ENCODE data around the gene HSPD1. TPM values are rescaled to one million over a fixed set of nuclear protein-coding genes. Genes with fewer than 3 reads are reported as not detected.
"Not testable (repeated sequence)": the region's sequence is repeated elsewhere in the genome, so short reads cannot be mapped to it uniquely, and the experiment has no call there.

The HSPD1 gene
- total and polyA plus RNA-seq, 12 donors: 220 to 7,464 (median 577) TPM

DNA sequence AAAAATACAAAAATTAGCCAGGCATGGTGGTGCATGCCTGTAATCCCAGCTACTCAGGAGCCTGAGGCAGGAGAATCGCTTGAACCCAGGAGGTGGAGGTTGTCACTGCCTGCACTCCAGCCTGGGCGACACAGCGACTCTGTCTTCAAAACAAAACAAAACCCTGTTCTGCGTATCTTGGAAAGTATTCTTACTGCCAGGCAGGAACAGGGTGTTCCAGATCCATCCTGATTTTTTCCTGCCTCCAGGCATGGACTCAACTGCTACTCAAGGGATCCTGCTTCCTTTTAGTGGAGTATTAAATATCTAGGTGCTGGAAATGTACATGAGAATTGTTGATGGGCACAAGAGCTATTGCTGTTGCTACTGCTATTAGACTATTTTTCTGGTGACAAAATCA, 12.3 kb downstream of the HSPD1 start:
- no peak overlapping the region for H3K4me3 ChIP-seq
- intact Hi-C loops (cut with DNase I): no loop called here
- WGBS, 4 donors: 77 to 88% (median 85%) methylated on average over 3 to 4 of the region's 4 CpGs
- TF ChIP-seq, protein P1, sequence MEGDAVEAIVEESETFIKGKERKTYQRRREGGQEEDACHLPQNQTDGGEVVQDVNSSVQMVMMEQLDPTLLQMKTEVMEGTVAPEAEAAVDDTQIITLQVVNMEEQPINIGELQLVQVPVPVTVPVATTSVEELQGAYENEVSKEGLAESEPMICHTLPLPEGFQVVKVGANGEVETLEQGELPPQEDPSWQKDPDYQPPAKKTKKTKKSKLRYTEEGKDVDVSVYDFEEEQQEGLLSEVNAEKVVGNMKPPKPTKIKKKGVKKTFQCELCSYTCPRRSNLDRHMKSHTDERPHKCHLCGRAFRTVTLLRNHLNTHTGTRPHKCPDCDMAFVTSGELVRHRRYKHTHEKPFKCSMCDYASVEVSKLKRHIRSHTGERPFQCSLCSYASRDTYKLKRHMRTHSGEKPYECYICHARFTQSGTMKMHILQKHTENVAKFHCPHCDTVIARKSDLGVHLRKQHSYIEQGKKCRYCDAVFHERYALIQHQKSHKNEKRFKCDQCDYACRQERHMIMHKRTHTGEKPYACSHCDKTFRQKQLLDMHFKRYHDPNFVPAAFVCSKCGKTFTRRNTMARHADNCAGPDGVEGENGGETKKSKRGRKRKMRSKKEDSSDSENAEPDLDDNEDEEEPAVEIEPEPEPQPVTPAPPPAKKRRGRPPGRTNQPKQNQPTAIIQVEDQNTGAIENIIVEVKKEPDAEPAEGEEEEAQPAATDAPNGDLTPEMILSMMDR (IDR thresholded peaks at IDR 0.05): no peak
- no peak for TF ChIP-seq POLR2A (IDR thresholded peaks at IDR 0.05)
- no peak for DNase-seq
- H3K27me3 ChIP-seq: no peaks in the 10 kb centered on the region
- peaks cover 0 to 11% (median 0%) of the 10 kb centered on the region in 3 donors for H3K9me3 ChIP-seq (replicated peaks in 1 of 3)
- H3K36me3 ChIP-seq (replicated peaks in 1 of 2): peaks cover 0 to 68% of the 10 kb centered on the region in 2 donors
- H3K4me1 ChIP-seq (replicated peaks in 1 of 2): peaks cover 0 to 4% of the 10 kb centered on the region in 2 donors
- peak overlapping the region in 1 of 5 donors; percentile 32 for H3K27ac ChIP-seq

DNA sequence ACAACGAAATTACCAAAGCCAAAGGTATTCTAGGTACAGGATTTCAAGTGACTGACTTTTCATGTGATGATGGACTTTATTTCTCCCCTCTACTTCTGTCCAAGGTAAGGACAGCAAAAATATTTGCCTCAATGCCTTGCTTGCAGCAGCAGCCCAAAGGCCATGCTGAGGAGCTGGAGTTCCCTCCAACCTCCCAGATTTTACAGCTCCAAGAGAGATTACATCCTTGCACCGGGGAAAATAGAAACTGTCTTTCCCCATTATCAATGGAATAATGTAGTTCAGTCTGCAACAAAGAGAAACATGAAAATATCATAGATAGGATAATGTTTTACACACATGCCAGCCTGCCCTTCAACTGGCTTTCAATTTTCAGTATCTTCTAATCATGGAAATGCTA, 13.5 kb downstream of the HSPD1 start:
- no peak for DNase-seq
- 89 to 99% (median 93%) methylated on average over 2 of the region's 2 CpGs for WGBS, 4 donors
- Histone ChIP-seq H3K4me1 (replicated peaks in 1 of 2) (no peaks in the 10 kb centered on the region), H3K27me3 (no peaks in the 10 kb centered on the region), H3K36me3 (replicated peaks in 1 of 2) (peaks cover 0 to 56% of the 10 kb centered on the region in 2 donors), H3K27ac (no peak overlapping the region), H3K9me3 (replicated peaks in 1 of 3) (peaks cover 0 to 11% (median 0%) of the 10 kb centered on the region in 3 donors), H3K4me3 (no peak overlapping the region)
- TF ChIP-seq, protein P1 (IDR thresholded peaks at IDR 0.05): no peak
- no peak for TF ChIP-seq POLR2A (IDR thresholded peaks at IDR 0.05)
- intact Hi-C loops (cut with DNase I): no loop called here

DNA sequence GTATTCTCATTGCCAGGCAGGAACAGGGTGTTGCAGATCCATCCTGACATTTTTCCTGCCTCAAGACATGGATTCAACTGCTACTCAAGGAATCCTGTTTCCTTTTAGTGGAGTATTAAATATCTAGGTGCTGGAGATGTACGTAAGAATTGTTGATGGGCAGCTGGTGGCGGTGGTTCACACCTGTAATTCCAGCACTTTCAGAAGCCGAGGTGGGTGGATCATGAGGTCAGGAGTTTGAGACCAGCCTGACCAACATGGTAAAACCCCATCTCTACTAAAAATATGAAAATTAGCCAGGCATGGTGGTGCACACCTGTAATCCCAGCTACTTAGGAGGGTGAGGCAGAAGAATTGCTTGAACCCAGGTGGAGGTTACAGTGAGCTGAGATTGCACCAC, 15.4 kb downstream of the HSPD1 start:
- H3K4me3 ChIP-seq; H3K27me3 ChIP-seq; intact Hi-C loops (cut with DNase I); H3K27ac ChIP-seq; H3K4me1 ChIP-seq (replicated peaks in 1 of 2); DNase-seq: not testable (repeated sequence)
- 95 to 96% (median 96%) methylated on average over 3 of the region's 3 CpGs for WGBS, 4 donors
- H3K36me3 ChIP-seq (replicated peaks in 1 of 2): peaks cover 0 to 36% of the 10 kb centered on the region in 2 donors
- H3K9me3 ChIP-seq (replicated peaks in 1 of 3): peaks cover 0 to 11% (median 0%) of the 10 kb centered on the region in 3 donors

DNA sequence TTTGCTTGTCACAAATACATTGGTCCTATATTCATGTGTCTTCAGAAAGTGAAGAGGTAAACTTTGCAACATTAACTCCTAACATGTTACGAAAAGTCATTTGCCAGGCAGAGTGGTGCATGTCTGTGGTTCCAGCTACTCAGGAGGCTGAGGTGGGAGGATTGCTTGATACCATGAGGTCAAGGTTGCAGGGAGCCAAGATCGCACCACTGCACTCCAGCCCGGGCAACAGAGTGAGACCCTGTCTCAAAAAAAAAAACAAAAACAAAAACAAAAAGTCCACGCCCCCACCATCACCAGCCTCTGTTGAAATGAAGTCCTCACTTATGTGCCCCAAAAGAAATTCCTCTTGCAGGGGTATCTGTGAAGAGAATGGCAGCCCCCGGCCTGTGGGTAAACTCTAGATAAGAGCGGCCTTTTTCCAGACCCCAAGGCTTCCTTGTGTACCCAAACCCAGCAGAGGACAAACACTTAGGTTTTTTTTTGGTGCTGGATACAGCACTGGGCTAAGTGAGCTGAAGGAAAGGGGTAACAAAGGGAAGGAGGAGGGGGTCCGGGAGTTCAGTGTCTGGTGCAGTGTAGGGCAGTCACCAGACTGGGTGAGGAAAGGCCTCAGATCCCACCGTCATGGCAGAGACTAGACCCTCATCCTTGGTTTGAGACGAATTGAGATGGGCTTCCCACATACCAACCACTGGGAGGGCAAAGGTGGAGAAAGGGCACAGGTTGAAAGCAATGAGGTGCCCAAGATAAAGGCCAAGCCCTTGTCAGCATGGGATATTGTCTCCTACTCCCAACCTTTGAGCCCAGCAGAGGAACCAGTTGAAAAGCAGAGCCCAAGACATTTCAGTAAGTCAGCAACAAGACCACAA, 19.2 kb downstream of the HSPD1 start:
- no peak for TF ChIP-seq POLR2A (IDR thresholded peaks at IDR 0.05)
- TF ChIP-seq, protein P1 (IDR thresholded peaks at IDR 0.05): no peak
- H3K9me3 ChIP-seq (replicated peaks in 1 of 3): peaks cover 0 to 11% (median 0%) of the 10 kb centered on the region in 3 donors
- H3K36me3 ChIP-seq (replicated peaks in 1 of 2): peaks cover 0 to 29% of the 10 kb centered on the region in 2 donors

More for the DNA sequence above, 19.2 kb downstream of the HSPD1 start:
- WGBS, 4 donors: 87 to 93% (median 89%) methylated on average over 8 to 9 of the region's 9 CpGs
- H3K4me3 ChIP-seq: no peak overlapping the region
- no peak for DNase-seq
- H3K4me1 ChIP-seq (replicated peaks in 1 of 2): no peaks in the 10 kb centered on the region
- H3K27ac ChIP-seq: no peak overlapping the region
- no peaks in the 10 kb centered on the region for H3K27me3 ChIP-seq
- intact Hi-C loops (cut with DNase I): no loop called here
